ENCODE measurements around the gene YJEFN3.

DNA sequence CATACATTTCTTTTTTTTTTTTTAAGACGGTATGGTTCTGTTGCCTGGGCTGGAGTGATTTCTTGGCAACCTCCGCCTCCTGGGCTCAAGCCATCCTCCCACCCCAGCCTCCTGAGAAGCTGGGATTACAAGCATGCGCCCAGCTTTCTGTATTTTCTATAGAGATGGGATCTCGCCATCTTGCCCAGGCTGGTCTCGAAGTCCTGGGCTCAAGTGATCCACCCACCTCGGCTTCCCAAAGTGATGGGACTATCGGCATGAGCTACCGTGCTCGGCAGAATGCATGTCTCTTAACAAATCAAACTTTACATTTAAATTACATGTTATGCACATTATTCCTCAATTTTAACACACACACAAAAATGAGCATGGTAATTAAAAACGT lies 11.5 kb upstream of the YJEFN3 start:
- no peak for TF ChIP-seq CTCF (conservative IDR thresholded peaks at IDR 0.05 in 1 of 2, IDR thresholded peaks at IDR 0.05 in 1 of 2; ENCODE audit: extremely low read depth in 1 of 2, insufficient read depth in 1 of 2, low read depth in 1 of 2, low read length in 2 of 2)
- no peak for TF ChIP-seq EZH2 (IDR thresholded peaks at IDR 0.05; ENCODE audit: borderline replicate concordance, low read length)
